IPS DF 19.7 (cell line): ENCODE data around the gene ZFHX3.

Experiments used
- DNase-seq: peaks from one replicate; pipeline ENCODE4 v3.0.0-alpha.2; 2013; ENCODE audit warnings: low read depth, low spot score

Gene ZFHX3

GRCh38 chr16:73041676-73042075 is 6.3 kb downstream of the ZFHX3 start:
- DNase-seq: no peak

- no peak for DNase-seq
Observed at GRCh38 chr16:73040735-73041402, 7.1 kb downstream of the ZFHX3 start.

DNA sequence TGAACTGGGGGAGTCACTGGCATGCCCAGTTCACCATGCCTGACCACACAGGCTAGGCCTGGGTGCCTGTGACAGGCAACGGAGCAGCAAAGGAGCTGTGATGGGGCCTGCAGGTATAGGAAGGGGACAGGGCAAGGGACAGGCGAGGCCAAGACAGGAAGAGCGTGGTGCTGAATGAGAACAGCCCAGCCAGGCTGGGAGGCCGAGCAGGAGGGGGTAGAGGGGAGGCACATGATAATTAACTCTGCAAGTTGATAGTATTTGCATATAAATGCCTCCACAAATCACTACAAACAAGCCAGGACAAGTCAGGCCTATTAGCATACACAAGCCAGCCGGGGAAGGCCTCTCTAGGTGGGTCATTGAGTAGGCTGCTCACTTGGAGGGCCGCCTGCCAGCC is 7.8 kb downstream of the ZFHX3 start:
- DNase-seq: peak; percentile 82

GRCh38 chr16:73037845-73038570 is 9.9 kb downstream of the ZFHX3 start:
- DNase-seq: no peak

GRCh38 chr16:73037331-73037745 is 10.6 kb downstream of the ZFHX3 start:
- DNase-seq: no peak

DNA sequence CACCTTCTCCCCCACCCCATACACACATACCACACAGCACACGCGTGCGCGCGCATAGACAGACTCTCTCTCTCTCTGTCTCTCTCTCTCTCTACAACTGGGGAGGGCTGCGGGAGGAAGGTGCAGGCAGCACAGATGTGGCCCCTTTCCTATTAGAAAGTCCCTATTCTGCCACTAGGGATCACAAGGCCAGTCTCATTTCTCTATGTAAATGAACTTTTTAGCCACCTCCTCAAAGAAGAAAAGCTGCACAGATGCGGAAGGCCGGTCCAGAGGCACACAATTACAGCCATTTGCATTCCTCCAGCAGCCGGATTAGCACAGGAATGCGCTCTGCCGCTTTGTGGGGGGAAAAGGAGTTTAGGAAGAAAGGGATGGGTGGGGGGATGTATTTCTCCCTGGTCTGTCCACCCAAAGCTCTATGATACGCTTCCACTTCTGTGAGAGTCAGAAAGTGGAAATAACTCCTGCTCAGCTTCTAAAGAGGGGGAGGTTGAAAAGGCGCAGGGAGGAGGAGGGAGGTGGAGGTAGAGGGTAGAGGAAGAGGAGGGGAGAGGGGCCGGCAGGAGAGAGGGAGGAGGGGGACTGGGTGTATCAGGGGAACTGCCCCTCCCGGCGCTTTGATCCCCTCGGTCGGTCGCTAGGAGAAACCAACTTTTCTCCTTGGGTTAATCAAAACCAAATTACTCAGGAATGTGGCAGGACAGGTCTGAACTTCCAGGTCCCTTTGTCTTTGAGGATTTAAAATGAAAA is 11.7 kb downstream of the ZFHX3 start:
- DNase-seq: no peak

- DNase-seq: no peak
Observed at GRCh38 chr16:73034374-73034773, 13.6 kb downstream of the ZFHX3 start.

GRCh38 chr16:73033271-73033998 is 14.5 kb downstream of the ZFHX3 start:
- DNase-seq: peak; percentile 78

DNA sequence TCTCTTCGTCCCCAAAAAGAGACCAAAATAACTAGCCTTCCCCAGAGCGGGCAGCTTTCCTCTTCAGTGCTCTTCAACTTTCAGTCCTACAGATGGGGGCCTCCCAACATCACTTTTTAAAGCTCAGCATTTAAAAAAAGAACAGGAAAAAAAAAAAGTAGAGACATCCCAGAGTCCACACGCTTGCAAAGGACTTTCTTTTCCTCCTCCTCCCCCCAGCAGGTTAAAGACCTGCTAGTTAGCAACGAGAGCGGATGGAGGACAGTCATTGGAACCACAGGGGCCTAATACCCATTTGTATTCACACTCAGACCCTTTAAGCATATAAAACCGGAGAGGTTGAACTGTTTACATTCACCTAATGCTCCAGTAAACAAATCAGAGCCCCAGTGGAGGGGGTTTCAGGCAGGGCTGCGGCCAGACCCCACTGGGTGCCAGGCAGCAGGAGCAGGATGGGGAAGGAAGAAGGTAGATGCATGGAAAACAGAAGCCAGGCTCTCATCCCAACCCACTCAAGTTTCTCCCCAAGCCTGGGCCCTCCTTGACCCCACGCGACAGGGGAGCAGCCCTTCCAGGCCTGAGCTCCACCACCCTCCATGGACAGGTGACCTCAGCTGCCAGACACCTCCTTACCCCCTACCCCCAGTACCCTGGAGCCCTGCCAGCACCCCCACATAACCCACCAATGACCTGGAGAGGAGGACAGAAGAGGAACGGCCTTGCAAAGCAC is 15.2 kb downstream of the ZFHX3 start:
- peak; percentile 88 for DNase-seq

GRCh38 chr16:73031984-73032383 is 15.9 kb downstream of the ZFHX3 start:
- no peak for DNase-seq

GRCh38 chr16:73031155-73031866 is 16.6 kb downstream of the ZFHX3 start:
- DNase-seq: no peak

- DNase-seq: no peak
Observed at GRCh38 chr16:73028721-73029361, 19.1 kb downstream of the ZFHX3 start.

DNA sequence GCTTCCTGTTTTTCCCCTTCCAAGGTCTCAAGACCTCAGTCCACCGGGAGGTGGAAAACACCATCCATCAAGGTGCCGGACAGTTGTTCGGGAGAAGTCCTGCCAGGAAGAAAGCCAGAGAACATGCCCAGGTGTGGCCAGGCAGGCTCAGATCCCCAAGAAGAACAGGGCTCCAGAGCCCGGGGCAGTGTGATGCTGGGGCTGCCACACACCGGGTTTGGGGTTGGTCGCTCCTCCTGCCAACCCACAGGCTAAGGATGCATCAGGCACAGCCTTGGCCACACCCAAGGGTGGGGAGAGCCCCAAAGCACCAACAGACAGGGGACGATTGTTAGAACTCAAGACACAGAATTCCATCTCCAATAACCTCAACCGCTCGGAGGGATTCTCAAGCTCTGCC is 19.7 kb downstream of the ZFHX3 start:
- no peak for DNase-seq

GRCh38 chr16:73027685-73028111 is 20.2 kb downstream of the ZFHX3 start:
- DNase-seq: no peak

- no peak for DNase-seq
Observed at GRCh38 chr16:73026754-73027684, 20.9 kb downstream of the ZFHX3 start.

DNA sequence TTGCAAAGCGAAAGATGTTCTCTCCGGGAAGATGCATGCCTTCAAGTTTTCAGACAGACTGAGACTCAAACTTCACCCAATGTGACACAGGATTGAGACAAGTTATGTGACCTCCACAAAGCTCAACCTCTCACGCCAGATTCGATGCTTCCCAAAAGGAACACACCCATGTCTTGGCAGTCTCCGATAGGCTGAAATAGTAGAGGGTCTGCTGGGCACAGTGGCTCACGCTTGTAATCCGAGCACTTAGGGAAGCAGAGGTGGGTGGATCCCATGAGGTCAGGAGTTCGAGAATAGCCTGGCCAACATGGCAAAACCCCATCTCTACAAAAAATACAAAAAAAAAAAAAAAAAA is 22.1 kb downstream of the ZFHX3 start:
- DNase-seq: no peak

DNA sequence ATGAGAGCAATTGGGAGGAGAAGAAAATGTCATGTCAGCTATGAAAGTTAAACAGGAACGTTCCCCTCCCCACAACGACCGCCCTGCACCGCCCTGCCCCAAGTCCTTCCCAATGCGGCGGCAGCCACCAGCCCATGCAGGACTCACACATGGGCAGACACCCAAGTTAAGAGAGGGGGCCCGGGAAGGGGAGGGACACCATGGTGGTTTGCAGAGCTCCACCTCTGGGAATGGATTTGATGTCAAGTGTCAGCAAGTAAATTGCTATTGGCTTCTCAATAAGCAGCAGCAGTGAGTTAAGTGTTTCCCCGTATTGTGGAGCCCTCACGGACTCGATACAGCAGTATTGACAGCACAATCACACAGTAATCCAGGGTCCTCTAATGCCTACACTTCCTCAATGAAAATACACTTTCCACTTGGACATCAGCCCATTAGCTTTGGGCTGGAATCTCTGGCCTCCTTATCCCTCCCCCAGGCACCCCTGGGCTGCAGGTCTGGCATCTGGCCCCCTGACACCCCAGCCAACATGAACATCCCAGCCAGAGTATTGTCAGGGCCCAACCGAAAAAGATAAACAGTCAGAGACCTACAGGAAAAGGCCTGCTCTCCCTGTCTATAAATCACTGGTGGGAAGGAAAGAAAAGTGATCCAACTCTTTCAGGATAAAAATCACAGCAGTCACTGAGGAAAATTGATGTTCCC is 22.6 kb downstream of the ZFHX3 start:
- DNase-seq: no peak

DNA sequence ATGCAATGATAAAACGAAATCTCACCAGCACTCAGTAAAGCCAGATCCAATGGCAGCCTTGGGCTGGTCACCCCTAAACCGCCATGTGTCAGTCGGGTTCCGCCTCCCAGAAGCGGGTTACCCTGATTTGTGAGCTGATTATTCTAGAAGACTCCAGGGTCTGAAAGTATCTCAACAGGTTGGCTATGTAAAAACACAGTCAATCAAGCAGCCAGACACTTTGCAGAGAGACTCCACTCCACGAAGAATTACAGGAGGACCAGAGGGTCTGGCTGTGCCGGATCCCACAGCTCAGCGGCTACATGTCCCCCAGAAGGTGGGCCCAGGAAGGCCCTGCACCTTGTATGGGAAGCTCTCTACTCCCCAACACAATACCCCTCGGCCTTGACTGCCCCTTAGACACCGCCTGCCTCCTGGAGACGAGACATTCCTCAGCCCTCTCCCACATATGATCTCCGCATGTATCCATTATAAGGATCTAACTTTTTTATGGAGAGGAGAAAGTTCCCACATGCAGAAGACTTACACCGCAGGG is 23.3 kb downstream of the ZFHX3 start:
- DNase-seq: no peak
